ENCODE measurements around the gene PVALEF.

PVALEF gene

DNA sequence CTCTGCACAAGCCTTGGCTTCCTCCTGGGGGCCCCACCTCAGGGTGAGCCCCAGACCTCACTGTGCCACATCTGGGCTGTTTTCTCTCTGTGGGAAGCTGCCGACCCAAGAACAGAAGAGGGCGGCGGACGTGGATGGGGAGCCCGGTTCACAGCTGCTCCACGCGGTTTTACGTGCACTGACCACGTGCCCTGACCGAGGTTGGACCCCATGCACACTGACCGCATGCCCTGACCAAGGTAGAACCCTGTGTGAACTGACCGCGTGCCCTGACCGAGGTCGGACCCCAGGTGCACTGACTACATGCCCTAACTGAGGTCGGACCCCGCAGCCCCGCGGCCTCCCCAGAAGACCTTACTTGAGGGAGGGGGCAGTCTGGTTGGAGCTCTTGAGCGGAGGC is 37.8 kb downstream of the PVALEF start:
- Histone ChIP-seq H3K9me3 (ENCODE audit: insufficient read depth, low read length) (no peaks in the 10 kb centered on the region), H3K27ac (ENCODE audit: low read length) (no peak overlapping the region), H3K27me3 (ENCODE audit: low read depth, low read length) (no peaks in the 10 kb centered on the region), H3K4me1 (ENCODE audit: low read length) (no peaks in the 10 kb centered on the region; the same call in 1 of the 2 replicates), H3K4me2 (ENCODE audit: low read length) (no peak overlapping the region), H3K4me3 (ENCODE audit: low read length) (no peak overlapping the region), H4K20me1 (ENCODE audit: insufficient read depth, low read length) (no peaks in the 10 kb centered on the region), H3K79me2 (ENCODE audit: low read length) (no peaks in the 10 kb centered on the region), H2AFZ (ENCODE audit: low read depth, low read length) (no peak overlapping the region), H3K9ac (ENCODE audit: low read length) (no peak overlapping the region), H3K36me3 (replicated peaks; ENCODE audit: low read depth, low read length) (no peaks in the 10 kb centered on the region)
- TF ChIP-seq, protein P1, sequence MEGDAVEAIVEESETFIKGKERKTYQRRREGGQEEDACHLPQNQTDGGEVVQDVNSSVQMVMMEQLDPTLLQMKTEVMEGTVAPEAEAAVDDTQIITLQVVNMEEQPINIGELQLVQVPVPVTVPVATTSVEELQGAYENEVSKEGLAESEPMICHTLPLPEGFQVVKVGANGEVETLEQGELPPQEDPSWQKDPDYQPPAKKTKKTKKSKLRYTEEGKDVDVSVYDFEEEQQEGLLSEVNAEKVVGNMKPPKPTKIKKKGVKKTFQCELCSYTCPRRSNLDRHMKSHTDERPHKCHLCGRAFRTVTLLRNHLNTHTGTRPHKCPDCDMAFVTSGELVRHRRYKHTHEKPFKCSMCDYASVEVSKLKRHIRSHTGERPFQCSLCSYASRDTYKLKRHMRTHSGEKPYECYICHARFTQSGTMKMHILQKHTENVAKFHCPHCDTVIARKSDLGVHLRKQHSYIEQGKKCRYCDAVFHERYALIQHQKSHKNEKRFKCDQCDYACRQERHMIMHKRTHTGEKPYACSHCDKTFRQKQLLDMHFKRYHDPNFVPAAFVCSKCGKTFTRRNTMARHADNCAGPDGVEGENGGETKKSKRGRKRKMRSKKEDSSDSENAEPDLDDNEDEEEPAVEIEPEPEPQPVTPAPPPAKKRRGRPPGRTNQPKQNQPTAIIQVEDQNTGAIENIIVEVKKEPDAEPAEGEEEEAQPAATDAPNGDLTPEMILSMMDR (IDR thresholded peaks at IDR 0.05; ENCODE audit: low read depth, low read length), result no peak
- no peak for TF ChIP-seq EZH2phosphoT487 (IDR thresholded peaks at IDR 0.05; ENCODE audit: low read depth)

DNA sequence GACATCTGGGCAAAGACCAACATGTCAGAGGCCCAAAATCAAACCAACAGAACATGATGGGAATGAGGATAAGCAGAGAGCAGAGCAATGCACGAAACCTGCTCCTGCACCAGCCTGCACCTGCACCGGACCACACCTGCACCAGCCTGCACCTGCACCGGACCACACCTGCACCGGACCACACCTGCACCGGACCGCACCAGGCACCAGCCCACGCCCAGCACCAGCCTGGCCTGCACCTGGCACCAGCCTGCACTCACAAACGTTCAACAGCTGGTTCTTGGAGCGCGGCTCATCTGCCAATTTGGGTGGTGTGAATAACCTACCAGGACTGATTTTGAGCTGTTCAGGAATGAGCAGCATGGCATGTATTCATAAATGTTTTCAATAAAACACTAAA is 39.3 kb downstream of the PVALEF start:
- Histone ChIP-seq H4K20me1 (ENCODE audit: insufficient read depth, low read length) (no peaks in the 10 kb centered on the region), H3K4me3 (ENCODE audit: low read length) (no peak overlapping the region), H3K9ac (ENCODE audit: low read length) (no peak overlapping the region), H3K9me3 (ENCODE audit: insufficient read depth, low read length) (no peaks in the 10 kb centered on the region), H3K36me3 (replicated peaks; ENCODE audit: low read depth, low read length) (no peaks in the 10 kb centered on the region), H3K79me2 (ENCODE audit: low read length) (no peaks in the 10 kb centered on the region), H3K4me2 (ENCODE audit: low read length) (no peak overlapping the region), H3K4me1 (ENCODE audit: low read length) (no peaks in the 10 kb centered on the region; the same call in 1 of the 2 replicates), H3K27me3 (ENCODE audit: low read depth, low read length) (no peaks in the 10 kb centered on the region), H3K27ac (ENCODE audit: low read length) (no peak overlapping the region), H2AFZ (ENCODE audit: low read depth, low read length) (no peak overlapping the region)
- no peak for TF ChIP-seq EZH2phosphoT487 (IDR thresholded peaks at IDR 0.05; ENCODE audit: low read depth)
- TF ChIP-seq, protein P1 (IDR thresholded peaks at IDR 0.05; ENCODE audit: low read depth, low read length), result no peak

DNA sequence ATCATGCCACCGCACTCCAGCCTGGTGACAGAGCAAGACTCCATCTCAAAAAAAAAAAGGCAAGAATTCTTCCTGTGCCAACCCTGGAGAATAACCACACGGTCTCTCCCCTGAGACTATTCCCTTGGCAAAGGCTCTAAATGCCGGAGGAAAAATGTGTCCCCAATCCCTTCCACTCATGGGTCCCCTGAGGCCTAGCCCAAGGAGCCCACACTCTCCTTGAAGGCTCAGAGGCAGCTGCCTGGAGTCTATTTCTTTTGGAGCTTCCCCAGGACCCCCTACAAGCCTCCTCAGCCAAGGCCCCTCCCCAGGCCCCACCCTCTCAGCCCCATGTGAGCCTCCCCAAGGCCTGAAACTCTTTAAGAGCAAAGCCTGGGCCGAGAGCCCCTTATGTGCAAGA is 40.9 kb downstream of the PVALEF start:
- Histone ChIP-seq H3K27ac (ENCODE audit: low read length) (no peak overlapping the region), H3K9ac (ENCODE audit: low read length) (no peak overlapping the region), H3K4me3 (ENCODE audit: low read length) (no peak overlapping the region), H2AFZ (ENCODE audit: low read depth, low read length) (no peak overlapping the region), H3K4me1 (ENCODE audit: low read length) (no peaks in the 10 kb centered on the region; the same call in 1 of the 2 replicates), H3K9me3 (ENCODE audit: insufficient read depth, low read length) (no peaks in the 10 kb centered on the region), H3K4me2 (ENCODE audit: low read length) (no peak overlapping the region), H4K20me1 (ENCODE audit: insufficient read depth, low read length) (no peaks in the 10 kb centered on the region), H3K36me3 (replicated peaks; ENCODE audit: low read depth, low read length) (no peaks in the 10 kb centered on the region), H3K27me3 (ENCODE audit: low read depth, low read length) (no peaks in the 10 kb centered on the region), H3K79me2 (ENCODE audit: low read length) (no peaks in the 10 kb centered on the region)
- no peak for TF ChIP-seq EZH2phosphoT487 (IDR thresholded peaks at IDR 0.05; ENCODE audit: low read depth)
- TF ChIP-seq, protein P1 (IDR thresholded peaks at IDR 0.05; ENCODE audit: low read depth, low read length), result no peak

DNA sequence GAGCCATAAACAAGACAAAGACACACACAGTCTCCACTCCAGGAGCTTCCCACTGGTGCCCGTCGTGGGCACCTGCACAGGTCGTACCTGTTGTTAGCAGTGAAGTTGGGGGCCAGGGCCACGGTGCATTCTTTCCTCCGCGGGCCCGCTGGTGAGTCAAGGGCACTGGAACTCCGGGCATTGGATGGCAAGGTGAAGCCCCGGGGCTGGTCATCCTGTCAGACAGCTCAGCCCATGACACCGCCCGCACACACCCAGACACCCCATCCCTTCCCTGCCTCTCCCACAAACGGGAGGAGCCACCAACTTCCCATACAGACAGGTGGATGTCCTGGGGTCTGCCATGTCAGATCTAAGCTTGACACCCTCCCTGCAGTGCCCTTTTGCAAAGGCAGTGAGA is 41.4 kb downstream of the PVALEF start:
- no peak overlapping the region for H3K9ac ChIP-seq (ENCODE audit: low read length)
- H3K4me1 ChIP-seq (ENCODE audit: low read length), result no peaks in the 10 kb centered on the region; the same call in 1 of the 2 replicates

More for the DNA sequence above, 41.4 kb downstream of the PVALEF start:
- Histone ChIP-seq H3K36me3 (replicated peaks; ENCODE audit: low read depth, low read length) (no peaks in the 10 kb centered on the region), H2AFZ (ENCODE audit: low read depth, low read length) (no peak overlapping the region), H3K4me3 (ENCODE audit: low read length) (no peak overlapping the region), H3K27me3 (ENCODE audit: low read depth, low read length) (no peaks in the 10 kb centered on the region), H3K79me2 (ENCODE audit: low read length) (no peaks in the 10 kb centered on the region), H4K20me1 (ENCODE audit: insufficient read depth, low read length) (no peaks in the 10 kb centered on the region), H3K27ac (ENCODE audit: low read length) (no peak overlapping the region), H3K9me3 (ENCODE audit: insufficient read depth, low read length) (no peaks in the 10 kb centered on the region), H3K4me2 (ENCODE audit: low read length) (no peak overlapping the region)
- TF ChIP-seq EZH2phosphoT487 (IDR thresholded peaks at IDR 0.05; ENCODE audit: low read depth), result no peak
- TF ChIP-seq, protein P1 (IDR thresholded peaks at IDR 0.05; ENCODE audit: low read depth, low read length), result no peak
